HEK293T (cell line): ENCODE measurements around the gene ARHGAP10.

Experiments used
- CTCF ChIA-PET: fragments of 350-600 bp; formaldehyde crosslinking; extraction: SDS; loops from one replicate; lab custom pipeline; 2021; ENCODE audit warnings: antibody characterized with exemption, inconsistent platforms; lab: Yijun Ruan, JAX
- POLR2A ChIA-PET: fragments of 350-600 bp; formaldehyde crosslinking; extraction: SDS; loops from one replicate; lab custom pipeline; 2020; ENCODE audit warnings: antibody characterized with exemption, inconsistent platforms; lab: Yijun Ruan, JAX
- DNase-seq: peaks from one replicate; pipeline ENCODE4 v3.0.0; 2012; ENCODE audit warnings: mixed read lengths; ENCODE audit errors: extremely low spot score
- ARNT ChIP-seq: fragments of 450-650 bp; IDR thresholded peaks from 2 replicates; pipeline ENCODE4 v1.6.1; 2017; ENCODE audit warnings: mild to moderate bottlenecking
- BHLHE40 ChIP-seq: fragments of 450-650 bp; IDR thresholded peaks from 2 replicates; pipeline ENCODE4 v1.6.1; 2016; ENCODE audit warnings: mild to moderate bottlenecking, moderate library complexity, borderline replicate concordance
- CTBP1 ChIP-seq: fragments of 450-650 bp; IDR thresholded peaks from 2 replicates; pipeline ENCODE4 v1.6.1; 2016; ENCODE audit warnings: borderline replicate concordance
- ELF4 ChIP-seq: fragments of 450-650 bp; IDR thresholded peaks from 2 replicates; pipeline ENCODE4 v1.6.1; 2017; ENCODE audit warnings: antibody characterized with exemption
- FOXA1 ChIP-seq: fragments of 450-650 bp; IDR thresholded peaks from 2 replicates; pipeline ENCODE4 v1.6.1; 2016; ENCODE audit warnings: mild to moderate bottlenecking
- FOXK2 ChIP-seq: fragments of 450-650 bp; IDR thresholded peaks from 2 replicates; pipeline ENCODE4 v1.6.1; 2016; ENCODE audit warnings: mild to moderate bottlenecking
- FOXM1 ChIP-seq: fragments of 450-650 bp; IDR thresholded peaks from 2 replicates; pipeline ENCODE4 v1.6.1; 2017; ENCODE audit warnings: mild to moderate bottlenecking, borderline replicate concordance
- HDGF ChIP-seq: fragments of 450-650 bp; IDR thresholded peaks from 2 replicates; pipeline ENCODE4 v1.6.1; 2017; ENCODE audit warnings: antibody characterized with exemption, borderline replicate concordance
- L3MBTL2 ChIP-seq: fragments of 450-650 bp; conservative IDR thresholded peaks from 2 replicates; pipeline ENCODE4 v1.6.1; 2016; ENCODE audit warnings: mild to moderate bottlenecking
- LEF1 ChIP-seq: fragments of 450-650 bp; IDR thresholded peaks from 2 replicates; pipeline ENCODE4 v1.6.1; 2017; ENCODE audit warnings: mild to moderate bottlenecking, borderline replicate concordance
- NFRKB ChIP-seq: fragments of 450-650 bp; IDR thresholded peaks from 2 replicates; pipeline ENCODE4 v1.6.1; 2016; ENCODE audit warnings: mild to moderate bottlenecking, moderate library complexity
- SP1 ChIP-seq: fragments of 450-650 bp; IDR thresholded peaks from 2 replicates; pipeline ENCODE4 v1.6.1; 2017
- SUZ12 ChIP-seq: fragments of 450-650 bp; IDR thresholded peaks from 2 replicates; pipeline ENCODE4 v1.6.1; 2016; ENCODE audit warnings: mild to moderate bottlenecking
- TARDBP ChIP-seq: fragments of 450-650 bp; IDR thresholded peaks from 2 replicates; pipeline ENCODE4 v1.6.1; 2016
- ZNF384 ChIP-seq: fragments of 450-650 bp; IDR thresholded peaks from 2 replicates; pipeline ENCODE4 v1.6.1; 2016
- TF ChIP-seq, protein P1 (sequence below): fragments of 450-650 bp; IDR thresholded peaks from 2 replicates; pipeline ENCODE4 v1.6.1; 2016

Gene ARHGAP10

DNA sequence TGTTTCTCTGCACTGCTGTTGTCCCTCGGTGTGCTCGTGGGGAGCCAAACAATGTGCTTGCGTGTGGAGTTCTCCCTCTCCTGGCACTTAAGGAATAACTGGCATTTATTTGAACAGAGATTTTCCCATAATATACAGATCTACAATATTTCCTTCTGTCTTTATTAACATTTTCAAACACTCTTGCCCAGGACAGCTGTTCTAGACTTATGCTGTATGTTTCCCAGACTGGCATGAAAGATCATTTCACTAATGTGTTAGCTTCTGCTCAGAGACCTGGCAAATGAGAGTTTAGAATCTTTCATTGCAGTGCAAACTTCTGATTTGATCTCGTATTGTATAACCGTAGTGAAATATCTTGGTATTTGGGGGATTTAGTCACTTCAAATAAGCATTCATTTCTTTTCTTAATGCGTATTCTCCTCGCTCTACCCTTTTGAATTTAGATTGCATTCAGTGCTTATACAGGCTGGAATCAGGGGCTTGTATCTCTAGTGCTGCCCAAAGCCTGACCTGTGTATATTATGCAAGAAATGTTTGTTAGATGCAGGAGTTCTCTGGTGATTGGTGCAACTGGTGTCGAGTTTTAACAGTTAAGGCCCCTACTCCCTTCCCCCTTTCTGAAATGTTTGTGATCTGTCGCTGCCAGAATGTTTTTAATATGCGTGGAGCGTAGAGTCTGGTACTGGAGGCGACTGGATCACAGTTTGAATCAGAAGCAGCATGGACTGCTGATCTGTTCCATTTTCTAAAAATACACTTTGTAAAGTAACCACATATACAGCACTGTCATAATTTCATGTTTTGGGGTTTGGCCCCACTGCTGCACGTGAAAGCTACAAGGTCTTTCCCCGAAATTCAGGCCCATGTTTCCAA, 326.3 kb downstream of the ARHGAP10 start:
- DNase-seq = no peak
- ChIA-PET POLR2A (interaction anchor here (1.2 kb wide), 1 partner anchor 384 kb away, joined by 3 read pairs; the partner anchor contains the start of gene NR3C2), CTCF (no interaction called here)
- no peak for TF ChIP-seq SP1
- TF ChIP-seq ARNT = no peak
- TF ChIP-seq SUZ12 = no peak
- no peak for TF ChIP-seq HDGF
- no peak for TF ChIP-seq FOXM1
- no peak for TF ChIP-seq NFRKB
- no peak for TF ChIP-seq BHLHE40
- TF ChIP-seq L3MBTL2 = no peak
- no peak for TF ChIP-seq FOXK2
- TF ChIP-seq, protein P1, sequence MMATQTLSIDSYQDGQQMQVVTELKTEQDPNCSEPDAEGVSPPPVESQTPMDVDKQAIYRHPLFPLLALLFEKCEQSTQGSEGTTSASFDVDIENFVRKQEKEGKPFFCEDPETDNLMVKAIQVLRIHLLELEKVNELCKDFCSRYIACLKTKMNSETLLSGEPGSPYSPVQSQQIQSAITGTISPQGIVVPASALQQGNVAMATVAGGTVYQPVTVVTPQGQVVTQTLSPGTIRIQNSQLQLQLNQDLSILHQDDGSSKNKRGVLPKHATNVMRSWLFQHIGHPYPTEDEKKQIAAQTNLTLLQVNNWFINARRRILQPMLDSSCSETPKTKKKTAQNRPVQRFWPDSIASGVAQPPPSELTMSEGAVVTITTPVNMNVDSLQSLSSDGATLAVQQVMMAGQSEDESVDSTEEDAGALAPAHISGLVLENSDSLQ = no peak
- no peak for TF ChIP-seq ELF4
- TF ChIP-seq ZNF384 = no peak

DNA sequence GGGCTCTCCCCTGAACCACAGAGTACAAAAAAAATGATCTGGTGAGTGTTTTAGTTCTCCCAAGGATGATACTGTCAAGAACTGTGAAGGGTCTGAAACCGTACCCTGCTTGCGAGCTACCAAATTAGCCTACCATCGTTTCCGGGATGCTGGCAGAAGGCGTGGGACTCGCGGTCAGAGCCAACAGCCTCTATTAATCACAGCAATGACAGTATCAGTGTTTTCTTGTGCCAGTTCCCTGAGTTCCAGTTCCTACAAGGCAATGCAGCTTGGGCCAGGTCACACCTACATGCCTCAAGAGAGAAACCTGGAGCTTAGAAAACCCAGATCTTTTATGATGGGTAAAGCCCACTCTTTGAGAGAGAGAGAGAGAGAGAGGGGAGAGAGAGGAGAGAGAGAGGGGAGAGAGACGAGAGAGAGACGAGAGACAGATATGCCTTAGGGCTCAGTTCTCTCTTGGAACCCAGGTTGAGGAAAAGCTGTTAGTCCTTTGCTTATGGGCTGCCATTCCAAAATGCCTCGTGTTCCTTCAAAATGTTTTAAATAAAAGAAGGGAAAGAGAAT, 327.8 kb downstream of the ARHGAP10 start:
- TF ChIP-seq L3MBTL2 = no peak
- no peak for TF ChIP-seq ELF4
- TF ChIP-seq SP1 = no peak
- TF ChIP-seq BHLHE40 = no peak
- TF ChIP-seq CTBP1 = no peak
- no peak for TF ChIP-seq ZNF384
- TF ChIP-seq SUZ12 = no peak
- TF ChIP-seq, protein P1 = no peak
- no peak for TF ChIP-seq HDGF
- no peak for TF ChIP-seq FOXK2
- TF ChIP-seq FOXM1 = no peak
- TF ChIP-seq ARNT = no peak
- TF ChIP-seq TARDBP = no peak
- no peak for TF ChIP-seq NFRKB
- TF ChIP-seq FOXA1 = no peak
- POLR2A ChIA-PET = interaction anchor here (1.2 kb wide), 1 partner anchor 383 kb away, joined by 3 read pairs; the partner anchor contains the start of gene NR3C2
- DNase-seq = no peak
- CTCF ChIA-PET = interaction anchor here (0.6 to 0.9 kb wide), 2 partner anchors 13 to 158 kb away, joined by 3 read pairs; no protein-coding TSS in a partner anchor

DNA sequence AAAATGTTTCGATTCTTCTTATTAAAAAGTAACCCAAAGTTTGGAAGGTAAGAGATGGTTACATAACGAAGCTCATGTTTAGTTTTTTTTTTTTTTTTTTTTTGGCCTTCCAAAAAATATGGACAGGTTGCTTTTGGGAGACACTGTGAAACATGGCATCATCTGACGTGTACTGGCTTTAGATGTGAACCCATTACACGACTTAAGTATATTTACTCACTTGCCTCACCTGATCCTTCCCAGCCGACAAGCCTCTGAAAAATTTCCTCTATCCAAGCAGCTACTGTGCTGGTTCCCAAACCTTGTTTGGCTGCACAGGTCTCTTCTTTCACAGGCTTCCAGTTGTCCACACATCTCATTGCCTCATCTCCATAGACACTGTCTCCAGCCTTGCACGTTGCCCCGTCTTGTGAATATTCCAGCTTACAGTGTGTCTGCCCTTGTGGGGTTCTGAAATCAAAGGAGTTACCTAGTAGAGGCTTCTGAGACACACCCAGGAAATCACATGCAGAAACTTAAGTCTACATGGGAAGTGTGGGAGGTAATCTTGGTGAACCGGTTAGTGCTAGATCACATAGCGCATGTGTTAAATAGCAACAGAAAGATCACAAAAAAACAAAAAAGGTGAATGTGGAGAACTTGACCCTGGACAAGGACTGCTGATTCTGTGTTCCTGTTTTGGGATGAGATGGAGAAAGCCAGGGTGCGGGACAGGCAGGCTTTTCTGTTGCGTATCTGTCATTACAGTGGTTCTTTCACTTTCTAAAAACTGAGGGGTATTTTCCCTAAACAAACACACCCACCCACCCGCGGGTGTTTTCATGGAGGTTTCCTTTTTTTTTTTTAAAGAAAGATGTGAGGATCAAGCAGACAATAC, 328.6 kb downstream of the ARHGAP10 start:
- CTCF ChIA-PET = no interaction called here
- TF ChIP-seq ELF4 = no peak
- no peak for TF ChIP-seq HDGF
- no peak for TF ChIP-seq SP1
- no peak for TF ChIP-seq ZNF384
- no peak for TF ChIP-seq TARDBP
- TF ChIP-seq, protein P1 = no peak
- no peak for TF ChIP-seq FOXK2
- no peak for DNase-seq
- POLR2A ChIA-PET = no interaction called here

DNA sequence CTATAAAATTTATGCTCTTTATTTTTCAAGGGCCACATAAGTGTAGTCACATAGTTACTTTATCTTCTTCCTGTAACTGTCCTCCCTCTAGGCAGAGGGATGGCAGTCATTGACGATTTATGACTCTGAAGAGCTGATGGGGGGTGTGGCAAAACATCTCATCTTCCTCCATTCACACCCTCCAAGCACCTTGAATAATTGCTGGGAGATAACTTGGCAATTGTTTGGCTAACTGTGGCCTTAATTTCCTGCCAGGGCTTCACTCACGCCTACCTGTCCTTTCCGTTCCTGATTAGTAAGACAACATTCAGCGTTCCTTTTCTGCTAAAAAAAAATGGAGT, 329.2 kb downstream of the ARHGAP10 start:
- TF ChIP-seq FOXA1 (no peak), L3MBTL2 (no peak), FOXK2 (no peak), HDGF (no peak), SP1 (no peak), NFRKB (no peak), TARDBP (no peak), CTBP1 (no peak)
- TF ChIP-seq, protein P1 = peak; percentile 80
- CTCF ChIA-PET = interaction anchor here (0.7 to 1.0 kb wide), 2 partner anchors 136 to 365 kb away, joined by 3 to 4 read pairs; no protein-coding TSS in a partner anchor
- DNase-seq = no peak
- POLR2A ChIA-PET = no interaction called here

DNA sequence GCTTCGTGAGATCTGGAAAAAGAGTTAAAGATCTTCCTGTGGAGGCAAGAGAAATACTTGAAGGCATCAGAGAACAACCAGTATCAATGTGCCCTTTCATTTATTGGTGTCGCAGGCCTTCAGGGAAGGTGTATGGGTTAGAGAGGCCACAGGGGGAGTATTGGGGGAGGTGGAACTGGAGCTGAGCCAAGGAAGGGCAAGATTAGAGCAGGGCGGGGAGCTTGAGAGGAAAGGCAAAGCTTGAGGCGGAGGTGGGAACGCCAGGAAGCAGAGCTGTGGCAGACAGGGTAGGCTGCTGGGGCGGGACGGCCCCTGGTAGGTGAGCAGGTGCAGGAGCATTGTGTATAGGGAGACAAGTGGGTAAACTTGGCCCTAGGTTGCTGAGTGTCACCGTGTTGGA, 329.9 kb downstream of the ARHGAP10 start:
- ChIA-PET CTCF (interaction anchor here (0.6 to 1.0 kb wide), 3 partner anchors 137 to 364 kb away, joined by 3 to 4 read pairs (median 3); no protein-coding TSS in a partner anchor), POLR2A (interaction anchor here (0.6 kb wide), 1 partner anchor 380 kb away, joined by 4 read pairs; the partner anchor contains the start of gene NR3C2)
- TF ChIP-seq L3MBTL2 = no peak
- no peak for TF ChIP-seq FOXM1
- TF ChIP-seq CTBP1 = no peak
- TF ChIP-seq FOXA1 = no peak
- TF ChIP-seq ZNF384 = no peak
- no peak for TF ChIP-seq SUZ12
- TF ChIP-seq, protein P1 = no peak
- TF ChIP-seq LEF1 = no peak
- no peak for TF ChIP-seq ELF4
- no peak for TF ChIP-seq BHLHE40
- no peak for TF ChIP-seq SP1
- no peak for TF ChIP-seq FOXK2
- no peak for TF ChIP-seq NFRKB
- no peak for TF ChIP-seq TARDBP
- no peak for TF ChIP-seq ARNT
- TF ChIP-seq HDGF = no peak
- DNase-seq = peak; percentile 35
